Endothelial cell of umbilical vein (primary cell): ENCODE results near the gene ALG6. TPM values are rescaled to one million over a fixed set of nuclear protein-coding genes. Genes with fewer than 3 reads are reported as not detected.

Experiments used
- BruUV-seq: library from RNA; stranded (reverse); fragments of 400-500 nt; replicated peaks from 2 replicates; lab custom pipeline; 2021; lab: Mats Ljungman, UMichigan
- CTCF ChIA-PET: fragments of 300-600, 350-600 bp; sonication (Branson Sonifier 250); formaldehyde crosslinking; loops from one replicate; lab custom pipeline; 2021; ENCODE audit warnings: antibody characterized with exemption, inconsistent platforms; lab: Charles Lee
- POLR2A ChIA-PET: fragments of 300-600, 350-600 bp; sonication (Branson Sonifier 250); formaldehyde crosslinking; loops from one replicate; lab custom pipeline; 2021; ENCODE audit warnings: antibody characterized with exemption, inconsistent platforms; lab: Charles Lee
- DNase-seq: peaks from one replicate; pipeline ENCODE4 v3.0.0-alpha.2; 2011; ENCODE audit warnings: low read depth, low spot score
- FAIRE-seq: peaks from 2 replicates; lab custom pipeline; 2011; peaks lifted over from hg19 to GRCh38; lab: Jason Lieb, UNC
- H2AFZ ChIP-seq: 2 replicates; pipeline ENCODE4 v1.6.0; 2012; ENCODE audit warnings: low read depth, low read length, control low read depth, inconsistent platforms
- H3K27ac ChIP-seq: 2 replicates; pipeline ENCODE4 v1.5.1; 2011; ENCODE audit warnings: low read depth, mild to moderate bottlenecking, control low read depth, low read length, moderate library complexity; ENCODE audit not compliant: insufficient read depth
- H3K27me3 ChIP-seq, 2 experiments: 2 replicates each; pipeline versions ENCODE4 v1.6.0 to v1.6.1; 2011; ENCODE audit warnings: low read length in 2 of 2, mixed read lengths in 1 of 2; ENCODE audit not compliant: control insufficient read depth in 2 of 2, insufficient read depth in 2 of 2
- H3K36me3 ChIP-seq, 2 experiments: 2 replicates in 1 of 2; 3 replicates in 1 of 2; pipeline ENCODE4 v1.5.1; 2011; ENCODE audit warnings: low read length in 2 of 2, mild to moderate bottlenecking in 1 of 2, moderate library complexity in 1 of 2; ENCODE audit not compliant: control insufficient read depth in 2 of 2, insufficient read depth in 2 of 2; ENCODE audit errors: extremely low read depth in 1 of 2
- H3K4me1 ChIP-seq: 3 replicates; pipeline ENCODE4 v1.5.1; 2011; ENCODE audit warnings: mild to moderate bottlenecking, low read length; ENCODE audit not compliant: control insufficient read depth, insufficient read depth; ENCODE audit errors: extremely low read depth
- H3K4me2 ChIP-seq: 2 replicates; pipeline ENCODE4 v1.6.1; 2011; ENCODE audit warnings: low read length, control low read depth, mixed read lengths; ENCODE audit not compliant: insufficient read depth
- H3K4me3 ChIP-seq, 3 experiments: fragments of 200-600 bp in 1 of 3; sonication (generic), shearing (Covaris generic) in 1 of 3; replicated peaks in 1 of 3; 2 replicates each; pipeline ENCODE4 v1.5.1; 2011 to 2016; ENCODE audit warnings: control low read depth in 3 of 3, low read length in 3 of 3, mild to moderate bottlenecking in 2 of 3, inconsistent platforms in 1 of 3, low read depth in 1 of 3, moderate library complexity in 1 of 3; ENCODE audit not compliant: insufficient read depth in 1 of 3
- H3K79me2 ChIP-seq: 2 replicates; pipeline ENCODE4 v1.6.0; 2012; ENCODE audit warnings: low read length, inconsistent platforms; ENCODE audit not compliant: control insufficient read depth, insufficient read depth
- H3K9ac ChIP-seq: replicated peaks from 2 replicates; pipeline ENCODE3; 2011; ENCODE audit warnings: low read length, control low read depth; ENCODE audit not compliant: insufficient read depth; ENCODE audit errors: extremely low read depth
- H3K9me1 ChIP-seq: replicated peaks from 3 replicates; pipeline ENCODE4 v1.6.0; 2011; ENCODE audit warnings: mild to moderate bottlenecking, low read length; ENCODE audit not compliant: control insufficient read depth, insufficient read depth; ENCODE audit errors: extremely low read depth
- H3K9me3 ChIP-seq: replicated peaks from 2 replicates; pipeline ENCODE4 v1.5.1; 2012; ENCODE audit warnings: low read length, inconsistent platforms; ENCODE audit not compliant: control insufficient read depth, insufficient read depth
- H4K20me1 ChIP-seq: replicated peaks from 2 replicates; pipeline ENCODE3; 2011; ENCODE audit warnings: mild to moderate bottlenecking, low read length; ENCODE audit not compliant: control insufficient read depth, insufficient read depth; ENCODE audit errors: extremely low read depth
- CTCF ChIP-seq, 2 donors: IDR thresholded peaks; 1 replicate in 1 of 2; 2 replicates in 1 of 2; pipeline ENCODE4 v1.5.1; 2011; ENCODE audit warnings: low read length in 2 of 2, mild to moderate bottlenecking in 2 of 2, moderate library complexity in 2 of 2, control low read depth in 1 of 2, inconsistent platforms in 1 of 2, low read depth in 1 of 2; ENCODE audit not compliant: insufficient read depth in 1 of 2; ENCODE audit errors: extremely low read depth in 1 of 2
- EZH2 ChIP-seq: IDR thresholded peaks from 2 replicates; pipeline ENCODE4 v1.6.1; 2012; ENCODE audit warnings: borderline replicate concordance, low read depth, mild to moderate bottlenecking, moderate library complexity, low read length, inconsistent platforms; ENCODE audit not compliant: severe bottlenecking
- MAX ChIP-seq: IDR thresholded peaks from 2 replicates; pipeline ENCODE4 v1.6.1; 2011; ENCODE audit not compliant: insufficient read depth, insufficient read length
- MYC ChIP-seq: IDR thresholded peaks from one replicate; pipeline ENCODE4 v1.6.1; 2011; ENCODE audit warnings: mild to moderate bottlenecking, low read depth, low read length
- POLR2A ChIP-seq: IDR thresholded peaks from 2 replicates; pipeline ENCODE4 v1.6.1; 2012; ENCODE audit warnings: low read depth, mild to moderate bottlenecking, control low read depth, low read length
- POLR2AphosphoS5 ChIP-seq: IDR thresholded peaks from 2 replicates; pipeline ENCODE4 v1.6.1; 2012; ENCODE audit warnings: low read depth, mild to moderate bottlenecking, control low read depth, low read length, moderate library complexity; ENCODE audit not compliant: insufficient read depth
- dilution Hi-C: fragments of 300-500 bp; cut with MboI; formaldehyde crosslinking; loops from one replicate; pipeline ENCODE4 v1.15.0; 2019; ENCODE audit warnings: low sequenced_read_pairs; ENCODE audit not compliant: extremely low pct_ligation_motif_present
- intact Hi-C: fragments of 100-400 bp; cut with micrococcal nuclease; formaldehyde crosslinking; loops from one replicate; pipeline ENCODE4 v1.10.0; 2022
- polyA plus RNA-seq, 4 experiments: library from polyadenylated mRNA; depleted of rRNA in 3 of 4; stranded (reverse) in 3 of 4; unstranded in 1 of 4; fragments of >200 nt; gene quantifications; 2 replicates each; pipeline versions ENCODE4 v1.2.1 to v1.2.3, GENCODE V29; 2011 to 2012; ENCODE audit warnings: missing spikeins in 1 of 4
- total RNA-seq: library from RNA; stranded (reverse); gene quantifications from 2 replicates; pipeline ENCODE4 v1.2.3, GENCODE V29; 2021

Gene ALG6
- total and polyA plus RNA-seq, 2 donors (not counting 3 experiments of a cell fraction or from before 2014, with no cell fraction given): 14.4 to 17.3 TPM

- Histone ChIP-seq H3K4me1 (no peaks in the 10 kb centered on the region), H3K4me2 (no peak overlapping the region), H3K9me3 (no peaks in the 10 kb centered on the region), H3K27me3 (peaks cover 74 to 100% of the 10 kb centered on the region in 2 experiments), H3K9me1 (no peaks in the 10 kb centered on the region), H3K79me2 (no peaks in the 10 kb centered on the region), H2AFZ (no peak overlapping the region), H4K20me1 (peaks cover 9% of the 10 kb centered on the region), H3K9ac (no peak overlapping the region), H3K4me3 (no peak overlapping the region), H3K36me3 (no peaks in the 10 kb centered on the region), H3K27ac (no peak overlapping the region)
- dilution Hi-C loops (no loop called here), intact Hi-C loops (loop anchor here (1.0 to 2.0 kb wide), 4 partner anchors 39 to 211 kb away; partner anchors contain the start of genes ALG6, EFCAB7 and ITGB3BP)
- POLR2A ChIA-PET: no interaction called here
- TF ChIP-seq POLR2A: no peak
- TF ChIP-seq CTCF (IDR thresholded peaks at IDR 0.05; ENCODE audit: extremely low read depth in 1 of 2, insufficient read depth in 1 of 2, low read depth in 1 of 2, low read length in 2 of 2): peak; percentile 82 to 90
- peak; percentile 7 for TF ChIP-seq EZH2
- no peak for TF ChIP-seq MYC
- TF ChIP-seq POLR2AphosphoS5: no peak
- TF ChIP-seq MAX: no peak
- DNase-seq (peak; percentile 57), FAIRE-seq (peak; percentile 87)
- CTCF ChIA-PET: interaction anchor here (0.7 to 3.0 kb wide), 11 partner anchors 8 to 211 kb away, joined by 3 to 43 read pairs (median 6); partner anchors contain the start of gene EFCAB7
- no TSS peak for BruUV-seq
These were observed 39.9 kb upstream of the ALG6 start for GRCh38 chr1:63327417-63328054.
